NCI-H2171 (cell line): Measurements from ENCODE around the gene NAA50.

Source experiments
- DNase-seq: peaks from one replicate; lab custom pipeline; 2025; lab: John Stamatoyannopoulos, UW

NAA50 gene

GRCh38 chr3:113745756-113746547 lies at the start of gene NAA50:
Gene NAA50, minus strand, starts transcription at chr3:113746249. Its CDS starts 300 bp downstream, at chr3:113745949.
- DNase-seq = peak; percentile 96

GRCh38 chr3:113795693-113796092 lies 49.6 kb upstream of the NAA50 start:
- DNase-seq = no peak

GRCh38 chr3:113794526-113794925 lies 48.5 kb upstream of the NAA50 start:
- no peak for DNase-seq

- DNase-seq = no peak
Measured at GRCh38 chr3:113791381-113791780, 45.3 kb upstream of the NAA50 start.

- DNase-seq = no peak
Measured at GRCh38 chr3:113783980-113784379, 37.9 kb upstream of the NAA50 start.

GRCh38 chr3:113783463-113783862 lies 37.4 kb upstream of the NAA50 start:
- DNase-seq = no peak

GRCh38 chr3:113776564-113776963 lies 30.5 kb upstream of the NAA50 start:
- DNase-seq = no peak

- DNase-seq = no peak
Measured at GRCh38 chr3:113775516-113775915, 29.5 kb upstream of the NAA50 start.

GRCh38 chr3:113773381-113773780 lies 27.3 kb upstream of the NAA50 start:
- DNase-seq = no peak

- DNase-seq = no peak
Measured at GRCh38 chr3:113771993-113772392, 25.9 kb upstream of the NAA50 start.

GRCh38 chr3:113769551-113769950 lies 23.5 kb upstream of the NAA50 start:
- no peak for DNase-seq

- no peak for DNase-seq
Measured at GRCh38 chr3:113764698-113765097, 18.6 kb upstream of the NAA50 start.

- DNase-seq = no peak
Measured at GRCh38 chr3:113758389-113759024, 12.5 kb upstream of the NAA50 start.

- DNase-seq = no peak
Measured at GRCh38 chr3:113754494-113755159, 8.6 kb upstream of the NAA50 start.

GRCh38 chr3:113753376-113753985 lies 7.4 kb upstream of the NAA50 start:
- DNase-seq = no peak

GRCh38 chr3:113751141-113751540 lies 5.1 kb upstream of the NAA50 start:
- no peak for DNase-seq

- DNase-seq = peak; percentile 51
Measured at GRCh38 chr3:113747283-113748046, 1.4 kb upstream of the NAA50 start.

- peak; percentile 97 for DNase-seq
Measured at GRCh38 chr3:113746548-113747282, 666 bp upstream of the NAA50 start, which contains the start of gene ATP6V1A. Gene ATP6V1A, plus strand, starts transcription at chr3:113747035. Its CDS starts 31,719 bp downstream, at chr3:113778754.

GRCh38 chr3:113744941-113745755 lies 901 bp downstream of the NAA50 start:
- DNase-seq = peak; percentile 77

- no peak for DNase-seq
Measured at GRCh38 chr3:113743006-113743630, 2.9 kb downstream of the NAA50 start.
